Omental fat pad (tissue), 4 donors: ENCODE data around the gene SLC27A1. TPM values are rescaled to one million over a fixed set of nuclear protein-coding genes. Genes with fewer than 3 reads are reported as not detected.
"Not testable (repeated sequence)": the region's sequence is repeated elsewhere in the genome, so short reads cannot be mapped to it uniquely, and the experiment has no call there.

Experiments
- ATAC-seq: fragments of 150-250 bp; one replicate; pipeline ENCODE4 v1.9.1; 2016; ENCODE audit warnings: mild to moderate bottlenecking, moderate library complexity; ENCODE audit not compliant: low FRiP score
- DNase-seq: peaks from one replicate; pipeline ENCODE4 v3.0.0-alpha.2; 2019; ENCODE audit warnings: low spot score
- total RNA-seq, 4 donors: library from RNA; depleted of rRNA; stranded (reverse); fragments of >200 nt; gene quantifications; one replicate each; pipeline ENCODE4 v1.1.0, GENCODE V29; 2016
- TF ChIP-seq, protein P1 (sequence below), 3 donors: fragments of 450-650 bp; IDR thresholded peaks; one replicate each; pipeline ENCODE4 v1.5.1; 2016 to 2017; ENCODE audit warnings: antibody characterized with exemption in 3 of 3, mild to moderate bottlenecking in 3 of 3, moderate library complexity in 2 of 3

SLC27A1 gene
- total RNA-seq, 4 donors from 2014 or later = 26.6 to 52.8 (median 40.4) TPM

DNA sequence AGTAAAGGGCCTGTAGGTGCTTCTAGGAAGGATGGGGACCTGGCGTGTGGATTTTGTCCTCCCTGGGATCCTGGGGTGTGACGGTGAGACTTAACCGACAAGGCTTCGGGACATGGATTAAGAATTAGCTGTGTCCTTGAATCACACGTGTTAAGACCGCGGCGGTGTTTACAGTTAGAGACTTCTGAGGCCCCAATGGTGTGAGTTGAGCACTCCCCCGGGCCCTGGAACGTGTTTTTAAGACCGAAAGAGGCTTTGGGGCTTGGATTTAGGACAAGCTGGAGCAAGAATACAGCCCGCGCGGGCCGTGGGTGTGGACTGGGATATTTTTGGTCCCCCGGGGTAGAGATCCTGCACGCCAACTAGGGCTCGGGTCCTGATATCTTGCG lies 1.2 kb upstream of the SLC27A1 start:
- DNase-seq = no peak
- no peak for ATAC-seq
- TF ChIP-seq, protein P1, sequence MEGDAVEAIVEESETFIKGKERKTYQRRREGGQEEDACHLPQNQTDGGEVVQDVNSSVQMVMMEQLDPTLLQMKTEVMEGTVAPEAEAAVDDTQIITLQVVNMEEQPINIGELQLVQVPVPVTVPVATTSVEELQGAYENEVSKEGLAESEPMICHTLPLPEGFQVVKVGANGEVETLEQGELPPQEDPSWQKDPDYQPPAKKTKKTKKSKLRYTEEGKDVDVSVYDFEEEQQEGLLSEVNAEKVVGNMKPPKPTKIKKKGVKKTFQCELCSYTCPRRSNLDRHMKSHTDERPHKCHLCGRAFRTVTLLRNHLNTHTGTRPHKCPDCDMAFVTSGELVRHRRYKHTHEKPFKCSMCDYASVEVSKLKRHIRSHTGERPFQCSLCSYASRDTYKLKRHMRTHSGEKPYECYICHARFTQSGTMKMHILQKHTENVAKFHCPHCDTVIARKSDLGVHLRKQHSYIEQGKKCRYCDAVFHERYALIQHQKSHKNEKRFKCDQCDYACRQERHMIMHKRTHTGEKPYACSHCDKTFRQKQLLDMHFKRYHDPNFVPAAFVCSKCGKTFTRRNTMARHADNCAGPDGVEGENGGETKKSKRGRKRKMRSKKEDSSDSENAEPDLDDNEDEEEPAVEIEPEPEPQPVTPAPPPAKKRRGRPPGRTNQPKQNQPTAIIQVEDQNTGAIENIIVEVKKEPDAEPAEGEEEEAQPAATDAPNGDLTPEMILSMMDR (IDR thresholded peaks at IDR 0.05) = no peak

DNA sequence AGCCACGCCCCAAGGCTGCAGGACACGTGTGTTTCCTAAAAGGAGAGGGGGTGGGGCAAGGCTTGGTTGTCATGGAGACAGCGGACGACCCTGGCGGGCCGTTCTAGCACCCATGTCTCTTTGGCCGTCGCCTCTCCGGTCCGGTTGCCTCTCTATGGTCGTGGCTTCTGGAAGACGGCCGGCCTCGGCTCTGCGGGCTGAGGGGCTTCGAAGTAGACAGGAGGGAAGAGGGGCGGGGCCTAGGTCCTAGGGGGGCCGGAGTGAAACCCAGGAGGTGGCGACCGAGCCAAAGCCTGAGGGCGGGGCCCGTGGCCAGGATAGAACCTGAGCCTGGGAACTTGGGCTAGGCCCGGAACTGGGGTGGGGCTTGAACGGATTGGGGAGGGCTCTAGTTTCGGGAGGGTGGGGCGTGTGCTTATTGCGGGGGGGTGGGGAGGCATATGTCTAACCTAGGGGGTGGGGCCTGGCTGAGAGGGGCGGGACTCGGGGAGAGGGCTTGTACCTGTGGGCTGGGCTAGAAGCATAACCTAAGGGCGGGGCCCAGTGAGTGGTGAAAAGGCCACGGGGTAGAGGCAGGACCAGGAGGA lies 750 bp upstream of the SLC27A1 start:
- DNase-seq (peak; percentile 93), ATAC-seq (peak; percentile 85)
- TF ChIP-seq, protein P1 (IDR thresholded peaks at IDR 0.05) = no peak

DNA sequence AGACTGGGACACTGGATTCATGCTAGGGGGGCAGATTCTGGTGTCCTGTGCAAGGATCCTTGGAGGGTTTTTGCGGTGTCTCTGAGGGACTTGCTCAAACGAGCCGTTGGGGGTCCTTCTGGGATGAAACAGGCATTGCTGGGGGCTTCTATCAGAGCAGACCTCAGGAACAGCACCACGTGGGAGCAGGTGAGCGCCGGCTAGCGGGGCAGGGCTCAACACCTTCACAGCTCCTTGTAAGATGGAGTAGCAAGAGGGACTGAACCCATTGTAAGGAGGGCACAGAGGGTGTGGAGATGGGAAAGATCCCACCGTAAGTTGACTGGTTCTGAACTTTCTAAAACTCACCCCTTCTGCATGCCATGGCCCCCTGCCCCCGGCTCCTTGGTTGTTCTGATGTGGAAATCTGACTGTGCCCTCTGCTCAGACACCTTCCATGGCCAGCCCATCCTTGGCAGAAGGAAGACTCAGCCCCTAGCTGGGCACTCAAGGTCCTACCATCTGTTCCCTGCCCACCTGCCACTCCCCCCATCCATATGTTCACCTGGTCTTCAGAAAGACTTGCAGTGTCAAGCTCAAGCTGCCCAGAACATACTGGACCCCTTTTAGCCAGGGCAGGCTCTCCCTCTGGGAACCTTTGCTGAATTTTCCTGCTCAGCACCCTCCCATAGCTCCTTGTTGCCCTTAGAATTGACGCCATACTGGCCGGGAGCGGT lies 1.2 kb downstream of the SLC27A1 start:
- no peak for DNase-seq
- TF ChIP-seq, protein P1 (IDR thresholded peaks at IDR 0.05) = no peak
- ATAC-seq = no peak

DNA sequence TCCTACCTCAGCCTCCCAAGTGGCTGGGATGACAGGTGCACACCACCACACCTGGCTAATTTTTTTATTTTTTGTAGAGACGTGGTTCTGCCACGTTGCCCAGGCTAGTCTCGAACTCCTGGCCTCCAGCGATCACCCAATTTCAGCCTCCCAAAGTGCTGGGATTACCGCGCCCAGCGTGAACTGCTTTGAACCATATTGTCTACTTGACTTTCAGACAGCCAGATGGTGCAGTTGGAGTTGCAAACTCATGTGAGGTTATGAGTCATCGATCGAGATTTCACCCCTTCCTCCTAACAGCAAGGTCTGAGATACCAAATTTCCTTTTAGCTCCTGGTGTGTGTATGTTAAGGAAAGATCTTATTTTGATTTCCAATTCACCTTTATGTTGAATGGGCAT lies 2.7 kb downstream of the SLC27A1 start:
- TF ChIP-seq, protein P1 (IDR thresholded peaks at IDR 0.05) = no peak
- DNase-seq (no peak), ATAC-seq (no peak)

DNA sequence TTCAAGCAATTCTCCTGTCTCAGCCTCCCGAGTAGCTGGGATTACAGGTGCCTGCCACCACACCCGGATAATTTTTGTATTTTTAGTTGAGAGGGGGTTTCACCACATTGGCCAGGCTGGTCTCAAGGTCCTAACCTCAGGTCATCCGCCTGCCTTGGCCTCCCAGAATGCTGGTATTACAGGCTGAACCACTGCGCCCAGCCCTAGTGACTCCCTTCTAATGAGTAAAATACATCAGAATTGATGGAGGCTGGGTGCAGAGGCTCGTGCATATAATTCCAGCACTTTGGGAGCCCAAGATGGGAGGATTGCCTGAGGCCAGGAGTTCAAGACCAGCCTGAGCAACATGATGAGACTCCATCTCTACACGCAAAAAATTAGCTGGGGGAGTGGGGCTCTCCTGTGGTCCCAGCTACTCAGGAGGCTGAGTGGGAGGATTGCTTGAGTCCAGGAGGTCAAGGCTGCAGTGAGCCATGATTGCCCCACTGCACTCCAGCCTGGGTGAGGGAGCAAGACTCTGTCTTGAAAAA lies 4.8 kb downstream of the SLC27A1 start:
- not testable (repeated sequence) for ATAC-seq, DNase-seq

DNA sequence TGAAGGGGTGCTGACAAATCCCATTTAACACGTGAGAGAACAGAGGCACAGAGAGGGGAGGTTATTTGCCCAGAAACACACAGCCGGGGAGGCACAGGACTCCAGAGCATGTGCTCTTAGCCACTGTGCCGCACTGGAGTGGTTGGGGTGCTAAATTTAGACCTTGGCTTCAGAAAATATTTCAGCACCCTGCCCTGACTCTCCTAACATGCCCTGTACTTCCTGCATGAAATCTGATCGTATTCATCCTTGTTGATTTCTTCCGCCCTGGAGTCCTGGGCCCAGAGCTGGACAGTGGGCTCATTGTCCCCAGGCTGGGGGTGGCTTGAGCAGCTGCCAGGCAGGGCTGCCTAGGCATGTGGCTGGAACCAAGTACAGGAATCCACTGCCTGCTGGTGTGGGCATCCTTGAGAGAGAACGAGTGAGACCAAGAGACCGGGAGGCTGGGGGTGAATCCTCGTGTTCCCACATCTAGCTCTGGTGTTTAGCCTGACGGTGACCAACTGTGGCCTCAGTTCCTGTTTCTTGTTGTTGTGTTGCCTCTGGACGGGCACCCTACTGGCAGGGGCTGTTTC lies 5.3 kb downstream of the SLC27A1 start:
- TF ChIP-seq, protein P1 (IDR thresholded peaks at IDR 0.05) = no peak
- ATAC-seq = no peak
- DNase-seq = no peak

DNA sequence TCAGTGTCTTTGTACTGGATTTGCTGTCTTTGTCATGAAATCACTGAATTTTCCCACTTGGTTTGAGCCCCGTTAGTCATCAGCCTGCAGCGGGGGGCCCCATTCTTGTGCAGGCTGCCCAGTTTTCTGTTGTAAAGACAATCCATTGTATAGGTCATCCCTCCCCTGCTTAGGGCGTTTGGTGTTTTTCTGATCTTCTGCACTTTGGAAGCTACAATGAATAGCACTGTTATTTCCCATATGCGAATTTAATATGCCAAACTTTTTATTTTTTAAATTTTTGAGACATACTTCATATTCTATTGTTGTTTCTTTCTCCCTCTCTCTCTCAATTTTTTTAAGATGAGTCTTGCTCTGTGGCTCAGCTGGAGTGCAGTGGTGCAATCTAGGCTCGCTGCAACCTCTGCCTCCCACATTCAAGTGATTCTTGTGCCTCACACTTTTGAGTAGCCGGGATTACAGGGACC lies 9.0 kb downstream of the SLC27A1 start:
- TF ChIP-seq, protein P1 (IDR thresholded peaks at IDR 0.05) = no peak
- ATAC-seq (no peak), DNase-seq (no peak)
